Measurements from ENCODE around the gene VSTM4.

Gene VSTM4, protein sequence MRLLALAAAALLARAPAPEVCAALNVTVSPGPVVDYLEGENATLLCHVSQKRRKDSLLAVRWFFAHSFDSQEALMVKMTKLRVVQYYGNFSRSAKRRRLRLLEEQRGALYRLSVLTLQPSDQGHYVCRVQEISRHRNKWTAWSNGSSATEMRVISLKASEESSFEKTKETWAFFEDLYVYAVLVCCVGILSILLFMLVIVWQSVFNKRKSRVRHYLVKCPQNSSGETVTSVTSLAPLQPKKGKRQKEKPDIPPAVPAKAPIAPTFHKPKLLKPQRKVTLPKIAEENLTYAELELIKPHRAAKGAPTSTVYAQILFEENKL

GRCh38 chr10:49115015-49115795 is at the start of gene VSTM4:
VSTM4 (minus strand) TSS chr10:49115522; CDS start chr10:49115485, 37 bp downstream.
- DNase-seq (ENCODE audit: low read depth in 2 of 2), result no peak

GRCh38 chr10:49164559-49165188 is 49.4 kb upstream of the VSTM4 start:
- DNase-seq (ENCODE audit: low read depth in 2 of 2), result no peak

GRCh38 chr10:49163741-49164140 is 48.4 kb upstream of the VSTM4 start:
- DNase-seq (ENCODE audit: low read depth in 2 of 2), result no peak

DNA sequence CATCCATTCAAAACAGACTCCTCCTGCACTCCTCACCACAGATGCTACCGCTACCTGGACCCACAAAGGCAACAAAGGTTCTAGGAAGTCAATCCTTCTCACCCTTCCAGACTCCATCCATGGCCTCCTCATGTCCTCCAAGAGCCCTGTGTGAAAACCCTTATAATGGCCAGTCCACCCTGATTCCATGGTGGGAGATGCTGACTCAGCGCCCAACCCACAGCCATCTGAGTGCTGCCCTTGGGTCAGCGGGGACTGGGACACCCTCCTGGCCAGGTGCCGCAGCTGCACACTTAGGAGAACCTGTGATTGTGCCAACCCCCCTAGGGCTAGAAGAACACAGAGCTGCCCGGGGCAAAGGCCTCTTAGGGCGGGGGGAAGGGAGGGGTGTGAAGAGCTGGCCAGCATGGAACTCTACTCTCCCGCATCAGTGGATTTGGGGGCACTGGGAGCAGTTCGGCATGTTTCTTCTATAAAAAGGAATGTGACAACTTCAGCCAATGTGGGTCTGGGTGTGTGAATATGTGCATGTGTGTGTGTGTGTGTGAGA is 47.5 kb upstream of the VSTM4 start:
- DNase-seq (ENCODE audit: low read depth in 2 of 2), result no peak

- DNase-seq (ENCODE audit: low read depth in 2 of 2), result no peak
Observed at GRCh38 chr10:49162063-49162462, 46.7 kb upstream of the VSTM4 start.

DNA sequence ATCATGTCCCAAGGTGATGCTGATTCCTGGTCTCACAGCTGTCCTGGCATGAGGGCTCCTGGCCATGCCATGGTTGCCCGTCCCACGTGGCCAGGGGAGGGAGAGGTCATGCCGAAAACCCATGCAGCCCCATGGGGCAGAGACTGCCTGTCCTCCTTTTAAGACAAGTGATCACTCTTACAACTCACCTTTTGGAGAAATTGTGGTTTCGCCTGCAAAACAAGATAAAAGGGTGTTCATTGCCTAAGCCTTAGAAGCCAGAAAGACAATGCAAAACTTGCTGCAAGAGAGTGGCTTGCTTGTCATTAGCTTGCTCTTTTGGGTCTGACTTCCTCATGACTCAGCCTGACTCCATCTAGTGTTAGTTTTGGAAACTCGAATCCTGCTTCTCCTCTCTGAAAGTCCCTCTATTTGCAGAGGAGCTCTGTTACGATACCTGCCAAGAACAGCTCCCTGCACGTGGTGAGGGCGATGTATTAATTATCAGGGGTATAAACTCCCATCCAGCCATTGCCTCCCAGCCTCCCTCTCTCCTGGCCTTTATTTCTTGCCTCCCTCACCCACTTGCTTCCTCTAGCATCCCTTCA is 46.2 kb upstream of the VSTM4 start:
- DNase-seq (ENCODE audit: low read depth in 2 of 2), result no peak

- DNase-seq (ENCODE audit: low read depth in 2 of 2), result no peak
Observed at GRCh38 chr10:49160814-49161213, 45.5 kb upstream of the VSTM4 start.

DNA sequence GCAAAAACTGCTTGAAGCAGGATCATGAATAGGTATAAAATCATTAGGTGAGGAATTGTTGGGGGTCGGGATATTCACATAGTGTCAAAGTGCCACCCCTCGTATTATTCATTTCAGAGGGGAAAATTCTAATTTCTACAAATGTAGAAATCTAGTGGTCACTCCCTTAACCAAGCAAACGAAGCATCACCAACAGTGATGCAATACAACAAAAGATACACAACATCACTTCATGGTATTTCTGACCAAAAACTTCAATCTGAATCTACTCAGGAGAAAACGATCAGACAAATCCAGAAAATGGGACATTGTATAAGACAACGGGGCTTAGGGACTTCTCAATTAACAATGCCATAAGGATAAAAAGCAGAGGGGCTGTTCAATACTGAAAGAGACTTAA is 44.8 kb upstream of the VSTM4 start:
- no peak for DNase-seq (ENCODE audit: low read depth in 2 of 2)

DNA sequence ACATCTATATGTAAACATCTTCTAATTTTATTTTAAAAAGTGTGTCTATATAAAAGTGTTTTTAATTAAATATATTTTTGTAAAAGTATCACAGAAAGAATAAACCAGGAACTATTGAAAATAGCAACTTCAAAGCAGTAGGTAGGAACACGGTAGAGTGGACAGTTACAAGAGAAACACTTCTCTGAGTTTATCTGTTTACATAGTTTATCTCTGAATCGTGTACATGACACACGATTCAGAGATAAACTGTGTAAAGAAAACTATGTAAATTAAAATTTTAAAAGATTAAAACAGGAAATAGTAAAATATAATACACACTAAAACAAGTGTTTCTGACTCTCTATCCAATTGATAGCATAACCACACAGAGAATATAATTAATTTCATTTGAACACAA is 43.6 kb upstream of the VSTM4 start:
- no peak for DNase-seq (ENCODE audit: low read depth in 2 of 2)

DNA sequence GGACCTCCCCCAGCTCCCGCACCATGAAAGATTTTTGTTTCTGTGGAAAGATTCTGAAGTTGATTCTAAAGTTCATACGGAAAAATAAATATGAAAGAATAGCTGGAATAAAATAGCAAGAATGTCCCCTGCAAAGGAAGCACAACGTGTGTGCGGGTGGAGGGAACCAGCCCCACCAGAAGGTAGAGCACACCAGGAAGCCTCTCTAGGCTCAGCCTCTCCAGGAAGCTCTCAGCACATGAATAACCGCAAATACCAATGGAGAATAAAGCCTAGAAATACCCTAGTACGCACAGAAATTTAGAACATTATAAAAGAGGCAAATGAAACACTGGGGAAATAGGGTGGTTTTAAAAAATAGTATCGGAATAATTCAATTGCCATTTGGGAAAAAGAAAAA is 43.1 kb upstream of the VSTM4 start:
- no peak for DNase-seq (ENCODE audit: low read depth in 2 of 2)

- DNase-seq (ENCODE audit: low read depth in 2 of 2), result no peak
Observed at GRCh38 chr10:49157229-49157628, 41.9 kb upstream of the VSTM4 start.

GRCh38 chr10:49154641-49155040 is 39.3 kb upstream of the VSTM4 start:
- no peak for DNase-seq (ENCODE audit: low read depth in 2 of 2)

- DNase-seq (ENCODE audit: low read depth in 2 of 2), result no peak
Observed at GRCh38 chr10:49153971-49154370, 38.6 kb upstream of the VSTM4 start.

- DNase-seq (ENCODE audit: low read depth in 2 of 2), result no peak
Observed at GRCh38 chr10:49153115-49153514, 37.8 kb upstream of the VSTM4 start.

GRCh38 chr10:49152663-49153062 is 37.3 kb upstream of the VSTM4 start:
- no peak for DNase-seq (ENCODE audit: low read depth in 2 of 2)

DNA sequence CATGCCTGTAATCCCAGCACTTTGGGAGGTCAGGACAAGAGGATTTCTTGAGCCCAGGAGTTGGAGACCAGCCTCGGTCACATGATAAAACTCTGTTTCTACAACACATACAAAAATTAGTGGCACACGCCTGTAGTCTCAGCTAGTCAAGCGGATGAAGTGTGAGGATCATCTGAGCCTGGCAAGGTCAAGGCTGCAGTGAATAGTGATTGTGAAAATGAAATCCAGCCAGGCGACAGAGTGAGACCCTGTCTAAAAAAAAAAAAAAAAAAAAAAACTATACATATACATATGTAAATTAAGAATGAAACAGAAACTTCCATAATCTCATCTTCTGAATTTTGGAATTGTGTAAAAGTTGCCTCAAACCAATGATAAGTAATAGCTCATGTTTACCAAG is 36.7 kb upstream of the VSTM4 start:
- DNase-seq (ENCODE audit: low read depth in 2 of 2), result no peak

GRCh38 chr10:49151481-49151880 is 36.2 kb upstream of the VSTM4 start:
- no peak for DNase-seq (ENCODE audit: low read depth in 2 of 2)

DNA sequence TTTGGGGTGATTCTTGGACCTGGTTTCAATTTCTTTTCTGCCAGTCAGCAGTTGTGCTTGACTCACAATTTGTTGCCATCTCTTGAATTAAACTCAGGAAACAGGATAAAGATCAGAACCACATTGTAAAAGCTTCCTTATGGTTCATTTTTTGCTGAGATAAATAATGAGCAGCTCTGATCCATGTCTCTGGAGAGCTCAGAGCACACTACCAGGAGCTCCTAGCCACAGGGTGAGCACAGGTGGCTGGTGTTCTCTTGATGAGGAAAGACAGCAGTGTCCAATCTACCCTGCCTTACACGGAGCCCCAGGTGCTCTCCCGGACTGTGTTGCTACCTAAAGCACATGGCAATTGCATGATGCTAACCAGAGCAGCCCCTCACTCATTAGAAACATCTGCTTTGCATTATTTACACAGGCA is 35.7 kb upstream of the VSTM4 start:
- DNase-seq (ENCODE audit: low read depth in 2 of 2), result no peak

DNA sequence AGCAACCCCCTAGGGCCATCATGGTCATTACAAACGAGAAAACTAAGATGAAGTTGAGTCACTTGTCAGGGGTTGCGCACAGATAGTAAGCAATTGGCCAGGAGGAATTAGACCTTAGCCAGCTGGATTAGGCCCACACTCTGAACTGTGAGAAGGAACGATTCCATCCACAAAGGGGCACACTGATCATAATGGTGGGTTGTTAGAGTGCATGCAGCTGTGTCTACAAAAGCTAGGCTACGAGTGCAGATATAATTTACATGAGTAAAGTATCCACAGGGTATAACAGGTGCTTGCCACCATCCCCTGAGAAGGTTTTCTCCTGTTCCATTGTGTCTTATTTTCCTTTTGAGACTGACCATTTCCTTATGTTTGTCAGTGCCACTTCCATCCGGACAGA is 35.1 kb upstream of the VSTM4 start:
- DNase-seq (ENCODE audit: low read depth in 2 of 2), result no peak

- DNase-seq (ENCODE audit: low read depth in 2 of 2), result no peak
Observed at GRCh38 chr10:49149881-49150280, 34.6 kb upstream of the VSTM4 start.

GRCh38 chr10:49144058-49144720 is 28.9 kb upstream of the VSTM4 start:
- DNase-seq (ENCODE audit: low read depth in 2 of 2), result no peak

DNA sequence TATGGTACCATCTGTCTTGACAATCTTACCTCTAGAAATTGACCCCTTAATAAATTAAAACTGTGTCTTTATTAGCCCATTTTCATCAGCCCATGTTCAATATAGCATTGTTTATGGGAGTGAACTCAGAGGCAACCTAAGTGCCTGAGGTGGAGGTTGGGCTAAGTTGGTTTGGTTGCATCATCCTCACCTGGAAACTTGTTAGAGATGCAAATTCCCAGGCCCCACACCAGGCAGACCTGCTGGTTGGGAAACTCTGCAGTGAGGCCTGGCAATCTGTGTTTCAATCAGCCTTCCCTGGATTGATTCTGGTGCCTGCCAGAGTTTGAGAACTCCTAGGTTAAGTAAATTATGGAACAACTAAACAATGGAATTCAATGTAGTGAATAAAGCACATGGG is 27.9 kb upstream of the VSTM4 start:
- no peak for DNase-seq (ENCODE audit: low read depth in 2 of 2)

Data from stimulated activated CD8-positive, alpha-beta memory T cell treated with anti-CD3 and anti-CD28 coated beads, Interleukin-15, amount 100 ng/mL, for 4 hours (primary cell).